ENCODE measurements around the gene NDST1. TPM values are rescaled to one million over a fixed set of nuclear protein-coding genes. Genes with fewer than 3 reads are reported as not detected.

NDST1 gene
- total and polyA plus RNA-seq, 10 of the 15 experiments (the other 5 are each of a cell fraction or from before 2014, with no cell fraction given), result 0.20 to 53.5 (median 12.9) TPM

DNA sequence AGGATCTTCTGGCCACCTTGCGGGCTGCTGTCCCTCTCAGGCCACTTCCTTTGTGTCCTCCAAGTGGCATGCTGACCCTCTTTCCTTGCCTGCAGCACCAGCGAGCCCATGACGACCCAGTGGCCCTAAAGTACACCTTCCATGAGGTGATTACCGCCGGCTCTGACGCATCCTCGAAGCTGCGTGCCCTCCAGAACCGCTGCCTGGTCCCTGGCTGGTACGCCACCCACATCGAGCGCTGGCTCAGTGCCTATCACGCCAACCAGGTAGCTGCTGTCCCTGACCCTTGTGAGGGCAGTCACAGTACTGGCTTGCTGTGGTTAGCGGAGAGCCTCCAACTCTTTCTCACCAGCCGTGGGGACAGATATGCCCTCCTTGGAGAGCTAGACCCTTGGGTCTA is 40.2 kb downstream of the NDST1 start:
- WGBS (ENCODE audit: insufficient coverage, insufficient replicate concordance, low lambda C conversion rate, missing lambda C conversion rate), result 81% methylated on average over 15 of the region's 15 CpGs
- in situ Hi-C loops (cut with MboI), result loop anchor here (5.0 kb wide), 1 partner anchor 86 kb away; no protein-coding TSS in a partner anchor
- CTCF ChIA-PET, result interaction anchor here (1.1 to 10.3 kb wide), 3 partner anchors 9 to 87 kb away, joined by 4 to 229 read pairs (median 5); no protein-coding TSS in a partner anchor

More for the DNA sequence above, 40.2 kb downstream of the NDST1 start:
- no peaks in the 10 kb centered on the region for H3K79me2 ChIP-seq (ENCODE audit: control insufficient read depth, insufficient read depth, low read length)
- H3K4me1 ChIP-seq (ENCODE audit: control insufficient read depth, insufficient read depth, low read length), result no peaks in the 10 kb centered on the region
- DNase-seq (ENCODE audit: low read depth, low spot score) (no peak), ATAC-seq (no peak), FAIRE-seq (no peak)
- no TSS peak for BruUV-seq (replicated peaks)
- H3K9me3 ChIP-seq (replicated peaks; ENCODE audit: control insufficient read depth, insufficient read depth, low read length), result no peaks in the 10 kb centered on the region
- peaks cover 15 to 16% of the 10 kb centered on the region in 2 experiments for H3K36me3 ChIP-seq (ENCODE audit: control insufficient read depth in 2 of 2, insufficient read depth in 2 of 2, low read length in 1 of 2)
- intact Hi-C loops (cut with micrococcal nuclease; ENCODE audit: unreplicated experiment), result no loop called here
- no peaks in the 10 kb centered on the region for H3K27me3 ChIP-seq (replicated peaks in 1 of 2; ENCODE audit: control insufficient read depth in 2 of 2, insufficient read depth in 2 of 2, low read length in 1 of 2)
- H3K4me2 ChIP-seq (ENCODE audit: control insufficient read depth, insufficient read depth), result no peak overlapping the region
- H2AFZ ChIP-seq (ENCODE audit: control insufficient read depth, low read depth, low read length), result no peak overlapping the region
- H4K20me1 ChIP-seq (ENCODE audit: control insufficient read depth, insufficient read depth), result no peaks in the 10 kb centered on the region
- ChIA-PET SMC1A (ENCODE audit: uncharacterized antibody, unreplicated experiment) (interaction anchor here (1.1 kb wide), 1 partner anchor 87 kb away, joined by 3 read pairs; no protein-coding TSS in a partner anchor), RAD21 (ENCODE audit: unreplicated experiment) (no interaction called here), POLR2A (no interaction called here)
- TF ChIP-seq WRNIP1 (IDR thresholded peaks at IDR 0.05; ENCODE audit: borderline replicate concordance, low read depth, low read length) (no peak), CREM (IDR thresholded peaks at IDR 0.05; ENCODE audit: low read depth) (no peak), NR2C2 (IDR thresholded peaks at IDR 0.05; ENCODE audit: borderline replicate concordance, control insufficient read depth, insufficient read length, low read depth) (no peak), RAD51 (IDR thresholded peaks at IDR 0.05) (no peak), BACH1 (IDR thresholded peaks at IDR 0.05; ENCODE audit: borderline replicate concordance) (no peak), IRF4 (IDR thresholded peaks at IDR 0.05; ENCODE audit: low read depth, low read length) (no peak), EP300 (IDR thresholded peaks at IDR 0.05; ENCODE audit: borderline replicate concordance in 1 of 2, control insufficient read depth in 1 of 2, low read depth in 2 of 2, low read length in 2 of 2) (no peak), TCF12 (IDR thresholded peaks at IDR 0.05; ENCODE audit: low read depth, low read length) (no peak), ZNF217 (IDR thresholded peaks at IDR 0.05) (no peak), BCL11A (IDR thresholded peaks at IDR 0.05; ENCODE audit: low read depth, low read length) (no peak), RFX5 (IDR thresholded peaks at IDR 0.05; ENCODE audit: low read depth, low read length) (no peak), ZSCAN29 (IDR thresholded peaks at IDR 0.05) (no peak), HDAC6 (IDR thresholded peaks at IDR 0.05; ENCODE audit: unreplicated experiment) (no peak), CBX5 (IDR thresholded peaks at IDR 0.05; ENCODE audit: low read depth) (no peak), ASH2L (IDR thresholded peaks at IDR 0.05; ENCODE audit: borderline replicate concordance, low read depth) (no peak)
- TF ChIP-seq, protein P1, sequence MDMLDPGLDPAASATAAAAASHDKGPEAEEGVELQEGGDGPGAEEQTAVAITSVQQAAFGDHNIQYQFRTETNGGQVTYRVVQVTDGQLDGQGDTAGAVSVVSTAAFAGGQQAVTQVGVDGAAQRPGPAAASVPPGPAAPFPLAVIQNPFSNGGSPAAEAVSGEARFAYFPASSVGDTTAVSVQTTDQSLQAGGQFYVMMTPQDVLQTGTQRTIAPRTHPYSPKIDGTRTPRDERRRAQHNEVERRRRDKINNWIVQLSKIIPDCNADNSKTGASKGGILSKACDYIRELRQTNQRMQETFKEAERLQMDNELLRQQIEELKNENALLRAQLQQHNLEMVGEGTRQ (IDR thresholded peaks at IDR 0.05; ENCODE audit: borderline replicate concordance, low read depth, low read length), result no peak
- TF ChIP-seq, protein P2, sequence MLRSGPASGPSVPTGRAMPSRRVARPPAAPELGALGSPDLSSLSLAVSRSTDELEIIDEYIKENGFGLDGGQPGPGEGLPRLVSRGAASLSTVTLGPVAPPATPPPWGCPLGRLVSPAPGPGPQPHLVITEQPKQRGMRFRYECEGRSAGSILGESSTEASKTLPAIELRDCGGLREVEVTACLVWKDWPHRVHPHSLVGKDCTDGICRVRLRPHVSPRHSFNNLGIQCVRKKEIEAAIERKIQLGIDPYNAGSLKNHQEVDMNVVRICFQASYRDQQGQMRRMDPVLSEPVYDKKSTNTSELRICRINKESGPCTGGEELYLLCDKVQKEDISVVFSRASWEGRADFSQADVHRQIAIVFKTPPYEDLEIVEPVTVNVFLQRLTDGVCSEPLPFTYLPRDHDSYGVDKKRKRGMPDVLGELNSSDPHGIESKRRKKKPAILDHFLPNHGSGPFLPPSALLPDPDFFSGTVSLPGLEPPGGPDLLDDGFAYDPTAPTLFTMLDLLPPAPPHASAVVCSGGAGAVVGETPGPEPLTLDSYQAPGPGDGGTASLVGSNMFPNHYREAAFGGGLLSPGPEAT (IDR thresholded peaks at IDR 0.05; ENCODE audit: low read depth), result no peak
- H3K9ac ChIP-seq (ENCODE audit: control insufficient read depth, insufficient read depth, low read length), result no peak overlapping the region
- H3K27ac ChIP-seq (ENCODE audit: control insufficient read depth, insufficient read depth), result no peak overlapping the region
- H3K4me3 ChIP-seq, result no peak overlapping the region

Data from GM12878 (cell line).